GM12878 (cell line): Measurements from ENCODE around the gene GRAMD1C. TPM values are rescaled to one million over a fixed set of nuclear protein-coding genes. Genes with fewer than 3 reads are reported as not detected.

Experiments used
- CHD2 ChIP-seq: IDR thresholded peaks from 2 replicates; pipeline ENCODE4 v1.6.1; 2011; ENCODE audit warnings: low read depth, low read length, improper control_type of control experiment, borderline replicate concordance
- CREM ChIP-seq: IDR thresholded peaks from 2 replicates; pipeline ENCODE4 v1.6.1; 2014; ENCODE audit warnings: antibody characterized with exemption, low read depth
- CTCF ChIP-seq, 3 experiments: IDR thresholded peaks in 2 of 3; conservative IDR thresholded peaks in 1 of 3; 2 replicates each; pipeline ENCODE4 v1.5.1; 2011; ENCODE audit warnings: low read depth in 3 of 3, low read length in 3 of 3, mild to moderate bottlenecking in 3 of 3, control low read depth in 2 of 3, moderate library complexity in 2 of 3, inconsistent platforms in 1 of 3, mixed read lengths in 1 of 3; ENCODE audit not compliant: control insufficient read depth in 2 of 3, insufficient read depth in 1 of 3; ENCODE audit errors: extremely low read depth in 1 of 3
- FOS ChIP-seq: IDR thresholded peaks from 3 replicates; pipeline ENCODE4 v1.6.1; 2011; ENCODE audit warnings: borderline replicate concordance; ENCODE audit not compliant: insufficient read length; ENCODE audit errors: extremely low read depth
- JUNB ChIP-seq: IDR thresholded peaks from 2 replicates; pipeline ENCODE4 v1.6.1; 2016; ENCODE audit warnings: antibody characterized with exemption, mild to moderate bottlenecking
- MTA2 ChIP-seq: fragments of 450-650 bp; IDR thresholded peaks from 2 replicates; pipeline ENCODE4 v1.6.1; 2016; ENCODE audit warnings: low read depth, mild to moderate bottlenecking, moderate library complexity
- MTA3 ChIP-seq: IDR thresholded peaks from 2 replicates; pipeline ENCODE4 v1.6.1; 2012; ENCODE audit warnings: low read length, inconsistent platforms, borderline replicate concordance
- NBN ChIP-seq: fragments of 450-650 bp; IDR thresholded peaks from 2 replicates; pipeline ENCODE4 v1.6.1; 2016
- NFYB ChIP-seq: IDR thresholded peaks from 2 replicates; pipeline ENCODE4 v1.6.1; 2011; ENCODE audit warnings: low read depth, mild to moderate bottlenecking, low read length, improper control_type of control experiment, moderate library complexity; ENCODE audit not compliant: insufficient read depth
- PAX5 ChIP-seq: IDR thresholded peaks from 2 replicates; pipeline ENCODE4 v1.6.1; 2011; ENCODE audit warnings: low read depth, low read length, borderline replicate concordance
- POLR2AphosphoS5 ChIP-seq: IDR thresholded peaks from 2 replicates; pipeline ENCODE4 v1.6.1; 2011; ENCODE audit warnings: mild to moderate bottlenecking, low read length, inconsistent platforms
- PRDM15 ChIP-seq: fragments of 450-650 bp; formaldehyde crosslinking; IDR thresholded peaks from 2 replicates; pipeline ENCODE4 v1.4.0; 2020; ENCODE audit warnings: mild to moderate bottlenecking, moderate library complexity
- RCOR1 ChIP-seq: conservative IDR thresholded peaks from 2 replicates; pipeline ENCODE4 v1.6.1; 2012; ENCODE audit warnings: low read depth, low read length, improper control_type of control experiment
- SMC3 ChIP-seq: IDR thresholded peaks from 2 replicates; pipeline ENCODE4 v1.6.1; 2011; ENCODE audit warnings: low read length, improper control_type of control experiment, borderline replicate concordance
- TCF3 ChIP-seq: IDR thresholded peaks from 2 replicates; pipeline ENCODE4 v1.6.1; 2012; ENCODE audit warnings: low read depth, mild to moderate bottlenecking, low read length, borderline replicate concordance; ENCODE audit not compliant: insufficient read depth
- USF1 ChIP-seq: IDR thresholded peaks from 2 replicates; pipeline ENCODE4 v1.6.1; 2011; ENCODE audit warnings: borderline replicate concordance, low read depth, mild to moderate bottlenecking, moderate library complexity, mixed read lengths, low read length; ENCODE audit not compliant: insufficient read depth; ENCODE audit errors: extremely low read length
- USF2 ChIP-seq: IDR thresholded peaks from 2 replicates; pipeline ENCODE4 v1.6.1; 2011; ENCODE audit warnings: low read depth, low read length, improper control_type of control experiment, borderline replicate concordance
- ZBTB4 ChIP-seq: fragments of 450-650 bp; formaldehyde crosslinking; IDR thresholded peaks from 2 replicates; pipeline ENCODE4 v1.4.0; 2022; ENCODE audit warnings: mild to moderate bottlenecking, moderate library complexity
- polyA plus RNA-seq, 11 experiments: library from polyadenylated mRNA; depleted of rRNA in 4 of 11; unstranded in 6 of 11; stranded (reverse) in 5 of 11; fragments of >200 nt; fragmentation: Nextera tagmentation in 4 of 11; fragmentation: Illumina TruSeq in 1 of 11; extraction: Ambion mirVana in 4 of 11; extraction: Trizol in 1 of 11; gene quantifications; 1 replicate in 1 of 11; 2 replicates in 10 of 11; pipeline versions ENCODE4 v1.2.1 to v1.2.3, GENCODE V29; 2011 to 2016; ENCODE audit warnings: inconsistent platforms in 2 of 11, missing spikeins in 2 of 11, low read depth in 1 of 11
- total RNA-seq, 4 experiments: library from RNA; depleted of rRNA in 3 of 4; stranded (reverse); fragments of >200 nt in 3 of 4; fragmentation: Illumina TruSeq in 1 of 4; extraction: Trizol in 1 of 4; gene quantifications; 2 replicates each; pipeline versions ENCODE4 v1.2.1 to v1.2.3, GENCODE V29; 2013 to 2021

The GRAMD1C gene
- total and polyA plus RNA-seq, 10 of the 15 experiments (the other 5 are each of a cell fraction or from before 2014, with no cell fraction given) = 3.2 to 9.2 (median 5.5) TPM

GRCh38 chr3:113825090-113825489 is 13.5 kb upstream of the GRAMD1C start (continued):
- TF ChIP-seq MTA3 (no peak), POLR2AphosphoS5 (no peak), USF2 (no peak), TCF3 (no peak), FOS (no peak), CHD2 (no peak), CTCF (IDR thresholded peaks at IDR 0.05 in 2 of 3, conservative IDR thresholded peaks at IDR 0.05 in 1 of 3; ENCODE audit: control insufficient read depth in 2 of 3, extremely low read depth in 1 of 3, insufficient read depth in 1 of 3, low read depth in 3 of 3, low read length in 3 of 3) (peak in 2 of 3 experiments; percentile 39 to 40; a peak in 2 of 6 replicates), CREM (peak; percentile 68), USF1 (no peak), PRDM15 (no peak), SMC3 (no peak), RCOR1 (no peak), JUNB (peak; percentile 90), PAX5 (peak; percentile 98), MTA2 (peak; percentile 76), NFYB (no peak), ZBTB4 (CRISPR knock-in tag) (no peak), NBN (peak; percentile 53; the same call in 1 of the 2 replicates)
